ENCODE results near the gene BCAR3.

DNA sequence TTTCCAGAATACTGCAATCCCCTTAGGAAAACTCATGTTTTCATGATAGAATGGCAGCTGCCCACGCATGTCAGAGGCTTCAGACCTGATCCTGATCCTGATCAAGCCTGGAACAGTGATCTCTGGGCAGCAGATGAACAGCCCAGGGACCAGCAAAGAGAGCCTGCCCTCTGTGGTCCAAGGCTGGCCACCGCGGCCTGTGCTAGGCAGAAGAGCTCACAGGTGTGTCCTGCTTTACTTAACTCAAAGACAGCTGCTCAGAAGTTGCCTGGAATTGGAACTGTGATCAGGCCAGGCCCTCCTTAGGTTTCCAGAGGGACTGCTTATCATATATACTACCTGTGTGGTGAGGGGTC lies 21.2 kb upstream of the BCAR3 start:
- TF ChIP-seq CTCF (IDR thresholded peaks at IDR 0.05) = no peak
- no peak for TF ChIP-seq POLR2A (IDR thresholded peaks at IDR 0.05)
- TF ChIP-seq POLR2AphosphoS5 (IDR thresholded peaks at IDR 0.05) = no peak

Data from suprapubic skin (tissue), 4 donors.